NCI-H2196 treated with DMSO at 0.1 percent for 48 hours (cell line): ENCODE measurements around the gene PTHLH.

Source experiments
- DNase-seq: peaks from one replicate; lab custom pipeline; 2025; ENCODE audit not compliant: unreplicated experiment; lab: John Stamatoyannopoulos, UW

PTHLH gene

DNA sequence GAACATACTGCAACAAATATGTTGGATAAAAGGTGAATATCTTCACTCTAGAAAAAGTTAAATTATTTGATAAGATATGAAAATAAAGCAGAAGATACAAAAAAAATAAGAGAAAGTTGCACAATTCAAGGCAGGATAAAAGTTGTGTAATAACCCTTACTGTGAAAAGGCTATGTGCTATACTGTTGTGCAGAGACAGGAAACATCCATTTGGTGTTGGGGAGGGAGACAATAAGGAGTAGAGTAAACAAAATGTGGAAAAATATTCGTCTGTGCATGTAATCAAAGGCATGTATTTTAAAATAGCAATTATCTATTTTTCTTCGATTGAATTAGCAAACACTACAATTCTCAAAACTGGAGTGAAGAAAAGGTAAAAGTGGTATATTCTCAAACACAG is 34.8 kb downstream of the PTHLH start:
- DNase-seq = no peak

GRCh38 chr12:27936196-27936595 is 36.3 kb downstream of the PTHLH start:
- DNase-seq = no peak

DNA sequence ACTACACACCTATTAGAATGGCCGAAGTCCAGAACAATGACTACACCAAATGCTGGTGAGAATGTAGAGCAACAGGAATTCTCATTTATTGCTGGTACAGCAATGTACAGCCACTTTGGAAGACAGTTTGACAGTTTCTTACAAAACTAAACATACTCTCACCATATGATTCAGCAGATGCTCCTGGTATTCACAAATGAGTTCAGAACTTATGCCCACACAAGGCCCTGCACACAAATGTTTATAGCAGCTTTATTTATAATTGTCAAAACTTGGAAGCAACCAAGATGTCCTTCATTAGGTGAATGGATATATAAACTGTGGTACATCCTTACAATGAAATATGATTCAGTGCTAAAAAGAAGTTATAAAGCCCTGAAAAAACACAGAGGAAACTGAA is 38.3 kb downstream of the PTHLH start:
- DNase-seq = no peak

DNA sequence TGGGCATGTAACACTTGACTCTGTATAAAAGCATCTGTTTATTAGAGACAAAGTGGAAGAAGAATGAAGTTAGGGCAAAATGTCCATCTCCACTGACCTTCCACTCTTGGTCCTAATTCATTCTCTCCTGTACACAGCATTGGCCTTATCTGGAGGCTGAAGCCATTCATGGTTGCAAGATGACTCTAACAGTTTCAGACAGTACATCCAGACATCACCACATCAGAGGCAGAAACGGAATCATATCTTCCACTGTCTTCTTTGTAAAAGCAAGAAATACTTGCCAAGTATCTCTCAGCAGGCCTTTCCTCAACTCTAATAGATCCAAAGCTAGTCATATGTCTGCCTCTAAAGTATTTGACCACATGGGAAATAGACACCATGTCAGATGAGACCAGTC is 41.1 kb downstream of the PTHLH start:
- no peak for DNase-seq

DNA sequence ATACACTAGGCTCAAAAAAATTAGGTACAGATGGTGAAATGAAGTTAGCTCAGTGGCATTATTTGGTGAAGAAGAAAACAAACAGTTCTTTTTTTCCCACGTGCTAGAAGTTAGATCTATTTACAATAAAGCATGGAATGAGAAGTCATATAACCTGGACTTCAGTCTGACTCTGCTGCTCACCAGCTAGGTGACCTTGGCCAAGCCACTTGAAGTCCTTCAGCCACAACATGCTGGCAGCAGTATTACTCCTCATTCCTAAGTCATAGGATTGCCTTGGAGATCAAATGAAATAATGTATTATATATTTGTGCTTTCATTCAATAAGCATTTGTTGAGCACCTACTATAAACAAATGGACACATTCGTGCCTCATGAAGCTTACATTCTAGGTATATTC is 45.2 kb downstream of the PTHLH start:
- no peak for DNase-seq

GRCh38 chr12:27924350-27925135 is 48.0 kb downstream of the PTHLH start:
- DNase-seq = no peak

- DNase-seq = no peak
These were observed 49.9 kb downstream of the PTHLH start for GRCh38 chr12:27922531-27923139.

DNA sequence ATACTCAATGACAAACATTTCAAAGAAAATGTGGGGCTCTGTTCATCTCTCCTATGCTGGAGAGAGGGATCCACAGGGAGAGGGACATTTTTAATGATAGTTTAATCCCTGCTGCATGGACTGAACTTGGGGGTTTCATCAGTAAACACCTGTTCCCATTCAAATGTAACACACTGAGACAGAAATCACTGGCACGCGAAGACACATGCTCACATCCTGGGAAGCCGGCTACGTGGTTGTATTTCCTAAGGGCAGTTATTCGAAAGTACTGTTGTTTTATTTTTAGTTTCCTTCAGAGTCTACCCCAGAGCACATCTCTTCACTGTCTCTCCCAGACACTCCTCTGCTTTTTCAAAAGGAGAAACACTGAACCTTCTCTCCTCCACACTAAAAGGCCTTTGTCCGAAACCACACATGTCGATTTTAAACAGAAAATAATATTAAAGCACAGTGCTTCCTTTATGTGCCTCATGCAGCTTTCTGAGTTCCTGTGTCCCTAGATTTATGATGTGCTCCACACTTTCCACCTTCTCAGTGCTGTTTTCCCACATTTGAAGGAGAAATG is 52.8 kb downstream of the PTHLH start:
- DNase-seq = no peak

DNA sequence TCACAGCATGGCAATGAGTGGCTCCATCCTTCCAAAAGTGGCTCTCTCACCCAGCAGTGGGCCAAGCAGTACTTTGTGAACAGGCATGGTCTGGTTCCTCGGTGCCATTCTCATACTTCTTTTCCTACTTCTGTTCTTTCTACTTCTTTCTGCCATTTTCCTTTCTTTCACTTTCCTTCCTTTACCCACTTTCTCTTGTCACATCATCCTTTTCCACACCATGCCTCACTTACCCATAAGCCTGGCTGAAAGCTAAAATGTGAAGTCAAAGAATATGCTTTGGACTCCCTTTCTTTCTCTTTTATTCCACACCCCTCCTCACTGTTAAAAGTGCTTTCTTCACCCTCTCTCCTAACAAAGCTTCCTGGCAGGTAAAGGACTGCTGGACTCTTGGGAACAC is 57.0 kb downstream of the PTHLH start:
- no peak for DNase-seq

DNA sequence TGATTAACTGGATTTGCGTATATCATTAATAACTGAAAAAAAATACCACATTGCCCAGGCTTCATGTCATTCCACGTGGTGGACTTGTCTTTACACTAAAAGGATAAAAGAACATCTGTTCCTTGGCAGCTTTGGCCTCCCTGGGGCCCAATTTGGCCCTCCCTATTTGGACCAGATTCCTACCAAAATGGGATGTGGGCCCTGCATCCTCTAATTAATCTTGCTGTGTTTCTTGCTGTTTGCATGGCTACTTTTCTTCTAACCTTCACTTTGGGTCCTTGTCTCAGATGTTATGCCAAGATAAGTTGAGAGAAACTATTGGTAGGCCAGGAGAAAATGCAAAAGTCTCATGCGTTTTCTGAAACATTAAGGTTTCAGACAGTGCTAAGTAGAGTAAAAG is 57.5 kb downstream of the PTHLH start:
- no peak for DNase-seq

DNA sequence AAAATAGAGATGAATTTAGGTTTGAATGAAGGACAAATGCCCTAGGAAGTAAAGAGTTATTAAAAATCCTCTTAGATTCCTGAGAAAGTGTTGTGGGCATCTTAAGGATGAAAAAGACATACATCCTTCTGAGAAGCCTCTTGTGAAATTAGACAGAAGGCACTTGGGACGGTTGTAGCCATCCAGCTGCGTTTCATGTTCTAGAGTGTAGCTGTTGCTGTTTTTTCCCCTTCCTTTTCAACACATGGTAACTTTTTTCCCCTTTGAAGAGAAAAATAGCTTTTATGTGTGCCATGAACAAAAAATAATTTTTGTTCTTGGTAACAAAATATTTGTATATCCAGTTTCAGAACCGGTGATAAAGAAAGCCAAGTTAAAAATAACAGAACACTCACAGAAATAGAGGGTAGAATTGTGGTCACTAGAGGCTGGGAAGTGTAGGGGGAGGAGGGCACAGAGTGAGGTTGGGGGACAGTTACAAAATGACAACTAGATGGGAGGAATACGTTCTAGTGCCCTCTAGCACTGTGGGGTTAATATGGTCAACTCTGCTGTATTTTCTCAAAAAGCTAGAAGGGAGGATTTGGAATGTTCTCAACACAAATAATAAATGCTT is 58.4 kb downstream of the PTHLH start:
- DNase-seq = no peak

DNA sequence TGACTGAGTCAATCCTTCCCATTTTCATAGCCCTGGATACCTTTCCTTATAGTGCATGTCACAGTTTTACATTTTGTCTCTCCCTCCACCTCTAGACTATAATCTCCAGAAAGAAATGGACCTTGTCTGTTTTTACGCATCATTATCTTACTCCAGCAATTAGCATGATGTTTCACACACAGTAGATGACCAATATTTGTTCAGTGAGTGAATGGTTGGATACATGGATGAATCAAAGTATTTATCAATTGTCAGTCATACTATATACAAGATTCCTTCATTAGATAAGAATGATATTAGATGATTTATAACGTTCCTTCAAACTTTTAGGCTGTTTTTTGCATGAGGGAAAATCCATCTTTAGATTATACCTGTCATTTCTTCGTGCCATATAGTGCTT is 61.1 kb downstream of the PTHLH start:
- DNase-seq = no peak
